Fibroblast of skin of right quadriceps (primary cell): ENCODE measurements around the gene PRMT3.
"Not testable (repeated sequence)": the region's sequence is repeated elsewhere in the genome, so short reads cannot be mapped to it uniquely, and the experiment has no call there.

ENCODE experiments used
- DNase-seq: peaks from one replicate; pipeline ENCODE4 v3.0.0-alpha.2; 2013

The PRMT3 gene

DNA sequence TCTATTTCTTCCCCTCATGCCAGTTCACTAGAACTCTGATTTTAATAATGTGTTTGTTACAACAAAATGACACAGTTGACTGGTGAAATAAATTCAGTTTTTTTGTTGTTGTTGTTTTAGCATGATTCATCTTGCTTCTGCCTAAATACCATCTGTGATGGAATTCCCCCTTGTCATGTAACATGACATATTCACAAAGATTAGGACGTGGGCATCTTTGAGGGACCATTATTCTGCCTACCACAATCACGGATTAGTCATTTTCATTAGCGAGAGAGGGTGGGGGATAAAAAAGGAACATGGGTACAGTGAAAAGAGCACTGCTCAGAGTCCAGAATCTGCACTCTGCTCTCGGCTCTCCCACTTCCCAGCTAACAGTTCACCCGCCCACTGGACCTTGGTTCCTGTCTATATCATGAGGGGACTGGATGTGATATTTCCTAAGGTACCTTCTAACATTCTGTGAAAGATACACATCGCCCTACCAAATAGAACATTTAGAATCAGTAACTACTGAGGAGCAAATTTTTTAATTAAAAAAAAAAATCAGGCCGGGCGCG, 12.7 kb upstream of the PRMT3 start:
- no peak for DNase-seq

DNA sequence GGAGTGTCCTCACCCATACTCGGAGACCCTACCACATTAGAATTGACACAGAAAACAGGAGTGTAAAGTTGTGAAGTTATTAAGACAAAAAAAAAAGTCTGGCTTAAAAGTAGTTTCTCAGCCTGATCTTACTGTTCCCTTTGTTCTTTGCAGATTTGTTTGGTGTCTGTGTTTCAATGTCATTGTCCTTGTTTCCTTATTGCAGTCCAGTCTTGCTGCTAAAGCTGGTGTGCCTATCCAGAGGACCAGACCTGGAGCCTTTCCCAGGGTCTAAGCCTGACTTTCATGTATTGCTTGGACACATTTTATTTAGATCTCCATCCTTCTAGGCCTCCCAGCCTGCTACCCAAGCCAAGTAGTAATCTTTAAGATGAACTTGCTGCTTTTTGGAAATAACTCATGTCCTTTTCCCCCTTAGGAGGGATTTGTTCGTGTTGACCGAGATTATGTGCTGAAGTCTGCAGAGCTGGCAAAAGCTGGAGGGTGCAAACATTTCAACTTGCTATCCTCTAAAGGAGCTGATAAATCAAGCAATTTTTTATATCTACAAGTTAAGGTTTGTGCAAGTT, 11.3 kb upstream of the PRMT3 start:
- no peak for DNase-seq

DNA sequence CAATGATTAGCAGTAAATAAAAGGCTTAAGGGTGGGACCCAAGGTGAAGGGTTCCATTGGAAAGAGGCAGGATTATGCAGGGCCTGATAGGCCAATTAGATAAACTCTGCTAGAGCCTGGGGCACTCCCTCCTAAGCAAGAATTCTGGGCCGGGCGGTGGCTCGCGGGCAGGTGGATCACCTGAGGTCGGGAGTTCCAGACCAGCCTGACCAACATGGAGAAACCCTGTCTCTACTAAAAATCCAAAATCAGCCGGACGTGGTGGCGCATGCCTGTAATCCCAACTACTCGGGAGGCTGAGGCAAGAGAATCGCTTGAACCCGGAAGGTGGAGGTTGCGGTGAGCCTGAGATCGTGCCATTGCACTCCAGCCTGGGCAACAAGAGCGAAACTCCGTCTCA, 1.5 kb upstream of the PRMT3 start:
- not testable (repeated sequence) for DNase-seq

- no peak for DNase-seq
These were observed 860 bp downstream of the PRMT3 start for GRCh38 chr11:20388096-20389055.

DNA sequence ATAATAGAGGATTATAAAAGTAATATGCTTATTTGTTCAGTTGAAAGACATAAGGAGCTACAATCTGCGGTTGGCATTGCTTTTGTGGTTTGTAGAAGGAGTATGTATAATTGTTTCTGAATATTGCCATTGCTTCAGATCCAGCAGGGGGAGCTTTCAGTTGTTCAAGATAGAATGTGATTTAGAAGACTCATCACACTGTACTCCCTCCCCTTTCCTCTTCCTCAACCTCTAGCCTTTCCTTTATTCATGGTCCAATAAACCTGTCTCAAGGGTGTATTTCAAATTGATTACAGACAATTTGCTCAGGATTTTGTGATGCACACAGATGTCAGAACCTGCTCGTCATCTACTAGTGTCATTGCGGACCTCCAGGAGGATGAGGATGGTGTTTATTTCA, 9.8 kb downstream of the PRMT3 start:
- DNase-seq = peak; percentile 42

- no peak for DNase-seq
These were observed 12.0 kb downstream of the PRMT3 start for GRCh38 chr11:20399498-20399897.

GRCh38 chr11:20403059-20403458, 15.5 kb downstream of the PRMT3 start:
- DNase-seq = no peak

DNA sequence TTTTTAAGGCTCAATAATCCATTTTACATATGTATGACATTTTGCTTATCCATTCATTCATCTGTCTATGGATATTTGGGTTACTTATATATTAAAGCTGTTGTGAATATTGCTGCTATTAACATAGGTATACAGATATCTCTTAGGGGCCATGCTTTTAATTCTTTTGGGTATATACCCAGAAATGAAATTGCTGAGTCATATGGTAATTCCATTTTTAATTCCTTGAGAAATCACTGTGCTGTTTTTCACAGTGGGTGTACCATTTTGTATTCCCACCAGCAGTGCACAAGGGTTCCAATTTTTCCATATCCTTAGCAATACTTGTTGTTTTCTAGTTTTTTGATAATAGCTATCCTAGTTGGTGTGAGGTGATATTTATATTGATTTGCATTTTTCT, 19.0 kb downstream of the PRMT3 start:
- DNase-seq = no peak

DNA sequence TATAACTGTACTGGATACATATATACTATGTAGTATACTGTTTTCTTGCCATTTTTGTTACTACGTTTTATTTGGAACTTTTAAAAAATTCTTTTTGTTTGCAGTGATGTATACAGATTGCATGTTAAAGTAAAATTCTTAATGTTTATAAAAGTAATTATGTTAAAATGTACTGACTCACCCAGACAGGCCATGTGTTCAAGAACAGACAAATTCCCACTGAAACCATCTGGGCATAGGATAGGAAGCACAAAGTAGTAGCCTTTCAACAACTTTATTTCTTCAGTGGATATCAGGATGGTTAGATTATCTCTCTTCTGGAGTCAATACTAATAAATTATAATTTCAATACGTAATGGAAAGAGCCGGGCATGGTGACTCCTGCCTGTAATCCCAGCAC, 19.8 kb downstream of the PRMT3 start:
- no peak for DNase-seq

DNA sequence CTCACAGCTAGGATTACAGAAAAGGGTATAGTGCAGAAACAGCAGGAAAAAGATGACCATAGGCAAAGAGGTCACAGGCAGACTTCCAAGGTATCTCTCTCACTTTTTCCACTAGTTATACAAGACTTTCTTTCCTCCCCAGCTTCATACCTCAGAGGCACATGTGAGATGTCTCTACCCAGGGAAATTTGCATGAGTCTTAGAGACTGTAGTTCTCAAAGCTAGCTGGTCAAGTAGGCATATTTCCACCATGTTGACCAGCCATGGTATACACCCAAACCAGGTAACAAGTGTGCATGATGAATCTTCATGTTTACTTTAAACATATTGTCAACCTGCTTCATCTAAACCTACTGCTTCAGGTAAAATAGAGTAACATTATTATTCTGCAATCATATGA, 27.9 kb downstream of the PRMT3 start:
- no peak for DNase-seq

DNA sequence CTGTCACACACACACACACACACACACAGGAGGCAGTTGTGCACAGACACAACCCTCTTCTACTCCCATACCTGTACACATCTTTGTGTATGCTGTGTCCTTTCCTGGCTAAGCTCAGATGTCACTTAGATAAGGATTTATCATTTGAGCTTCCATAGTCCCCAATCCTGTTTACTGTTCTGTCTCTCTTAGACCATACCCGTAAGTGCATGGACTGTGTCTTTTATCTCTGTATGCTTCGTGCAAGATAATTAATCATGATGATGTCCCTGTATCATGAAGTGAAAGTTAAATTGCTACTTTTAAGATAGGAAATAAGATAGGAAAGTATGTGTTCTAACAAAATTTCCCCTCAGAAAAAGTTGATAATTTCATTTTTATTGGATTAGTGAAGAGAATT, 30.3 kb downstream of the PRMT3 start:
- DNase-seq = no peak

GRCh38 chr11:20421946-20422345, 34.4 kb downstream of the PRMT3 start:
- DNase-seq = no peak

DNA sequence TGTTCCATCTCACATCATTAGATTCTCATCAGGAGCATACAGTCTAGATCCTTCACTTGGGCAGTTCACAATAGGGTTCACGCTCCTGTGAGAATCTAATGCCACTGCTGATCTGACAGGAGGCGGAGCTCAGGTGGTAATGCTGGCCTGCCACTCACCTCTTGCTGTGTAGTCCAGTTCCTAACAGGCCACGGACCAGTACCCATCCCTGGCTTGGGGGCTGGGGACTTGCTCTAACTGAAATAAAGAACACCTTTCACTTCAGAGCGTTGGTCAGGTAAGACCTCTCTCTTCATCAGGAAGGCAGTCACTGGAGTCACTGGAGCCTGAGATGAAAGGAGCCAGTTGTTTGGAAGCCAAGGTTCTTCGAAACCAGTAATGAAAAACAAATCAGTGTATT, 41.7 kb downstream of the PRMT3 start:
- no peak for DNase-seq

GRCh38 chr11:20438637-20439036, 51.1 kb downstream of the PRMT3 start:
- DNase-seq = no peak

GRCh38 chr11:20443596-20443995, 56.1 kb downstream of the PRMT3 start:
- DNase-seq = peak; percentile 22

- DNase-seq = no peak
These were observed 57.0 kb downstream of the PRMT3 start for GRCh38 chr11:20444535-20444934.

DNA sequence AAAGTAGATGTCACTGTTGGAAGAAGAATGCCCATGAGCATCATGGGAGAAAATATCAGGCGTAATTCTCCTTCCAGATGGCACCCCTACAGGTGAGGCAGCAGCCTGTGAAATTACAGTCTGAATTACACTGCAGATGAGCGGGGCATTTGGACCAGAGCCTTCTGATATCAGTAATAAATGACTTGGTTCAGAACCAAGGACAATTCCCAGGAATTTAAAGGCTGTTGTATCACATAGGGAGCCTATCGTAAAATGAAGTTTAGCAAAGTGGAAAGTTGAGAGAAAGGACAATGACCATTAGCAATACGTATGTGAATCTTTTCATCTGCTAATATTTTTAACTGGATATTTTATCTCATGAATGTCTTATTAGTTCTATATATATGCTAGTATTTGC, 61.3 kb downstream of the PRMT3 start:
- DNase-seq = no peak

DNA sequence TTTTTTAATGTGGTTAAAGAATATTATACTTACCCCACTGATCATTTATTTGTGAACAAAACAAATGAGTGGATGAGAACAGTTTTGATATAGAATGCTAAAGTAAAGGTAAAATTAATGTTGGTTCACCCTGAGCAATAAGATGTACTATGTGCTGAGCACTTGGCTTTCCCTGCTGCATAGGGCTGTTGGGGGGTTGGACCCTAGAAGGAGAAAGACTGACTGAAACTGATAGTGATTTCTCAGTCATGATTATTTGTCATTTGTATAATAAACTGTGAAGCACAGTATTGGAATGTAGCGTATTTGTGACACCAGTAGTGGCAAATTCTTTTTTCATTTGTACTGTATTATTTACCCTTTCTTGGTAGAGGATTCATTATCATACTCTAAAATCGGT, 63.3 kb downstream of the PRMT3 start:
- DNase-seq = no peak

- DNase-seq = peak; percentile 47
These were observed 64.1 kb downstream of the PRMT3 start for GRCh38 chr11:20451568-20451967.

DNA sequence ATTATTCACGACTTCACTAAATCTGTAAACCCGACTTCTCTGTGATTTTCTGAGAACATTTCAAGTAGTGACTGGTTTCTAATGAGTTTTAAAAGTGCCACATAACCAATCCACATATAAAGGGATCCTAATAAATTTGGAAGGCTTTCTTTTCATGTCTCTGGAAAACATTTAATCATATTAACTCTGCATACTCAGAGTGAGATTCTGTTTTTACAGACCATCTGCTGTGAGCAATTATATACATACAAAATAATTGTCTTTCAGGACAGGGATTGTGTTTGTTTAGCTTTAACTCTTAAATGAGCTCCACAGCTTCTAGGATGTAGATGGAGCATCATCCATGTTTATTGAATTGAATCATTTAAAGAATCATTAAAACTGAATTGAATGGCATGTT, 65.1 kb downstream of the PRMT3 start:
- no peak for DNase-seq

- DNase-seq = no peak
These were observed 66.3 kb downstream of the PRMT3 start for GRCh38 chr11:20453657-20454316.

DNA sequence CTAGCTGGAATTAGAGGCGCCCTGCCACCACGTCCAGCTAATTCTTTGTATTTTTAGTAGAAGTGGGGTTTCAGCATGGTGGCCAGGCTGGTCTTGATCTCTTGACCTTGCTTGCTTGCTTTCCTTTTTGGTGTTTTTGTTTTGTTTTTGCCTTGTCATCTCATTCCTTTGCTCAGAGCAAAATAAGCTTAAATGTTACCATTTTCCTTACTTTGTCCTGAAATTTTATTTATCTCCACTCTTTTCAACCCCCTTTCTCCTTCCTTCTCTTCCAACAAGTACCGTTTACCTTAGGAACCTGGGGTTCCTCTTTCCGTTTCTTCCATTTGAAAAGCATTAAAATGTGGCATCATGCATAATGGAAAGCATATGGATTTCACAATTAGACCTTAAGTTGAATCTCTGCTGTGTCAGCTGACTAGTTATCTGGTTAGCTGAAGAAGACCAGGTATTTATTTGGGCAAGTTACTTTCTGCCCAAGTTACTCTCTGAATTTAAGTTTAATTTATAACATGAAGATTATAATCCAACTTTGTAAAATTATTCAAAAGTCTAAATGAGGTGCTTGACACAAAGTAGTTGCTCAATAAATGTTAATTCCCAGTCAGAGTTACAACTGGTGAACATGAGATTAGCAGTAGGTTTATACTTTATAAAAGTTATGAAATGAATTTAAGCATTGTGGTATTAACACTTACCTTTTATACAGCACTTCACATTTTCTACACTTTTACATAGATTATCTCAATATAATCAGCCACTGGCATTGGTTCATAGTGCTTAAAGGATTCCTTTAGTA, 69.7 kb downstream of the PRMT3 start:
- no peak for DNase-seq
